WTC11 (cell line): Measurements from ENCODE around the gene FETUB. TPM values are rescaled to one million over a fixed set of nuclear protein-coding genes. Genes with fewer than 3 reads are reported as not detected.

Experiments used
- ATAC-seq: fragments of 200-7000 bp; cut with Tn5 transposase; 2 replicates; pipeline ENCODE4 v1.10.0; 2021; ENCODE audit warnings: mild to moderate bottlenecking, moderate library complexity
- CTCF ChIA-PET: fragments of 300-600 bp; sonication (Branson Sonifier 250); formaldehyde crosslinking; loops from one replicate; lab custom pipeline; 2021; ENCODE audit warnings: antibody characterized with exemption; lab: Charles Lee
- POLR2A ChIA-PET: fragments of 350-600 bp; sonication (Branson Sonifier 250); formaldehyde crosslinking; loops from one replicate; lab custom pipeline; 2021; ENCODE audit warnings: antibody characterized with exemption; lab: Charles Lee
- DNase-seq: peaks from one replicate; pipeline ENCODE4 v3.0.0; 2021; ENCODE audit warnings: low spot score
- H3K27ac Mint-ChIP-seq: 2 replicates; pipeline ENCODE4 v1.8.0; 2021; ENCODE audit warnings: mixed read lengths
- H3K27me3 Mint-ChIP-seq: 2 replicates; pipeline ENCODE4 v1.8.0; 2021; ENCODE audit warnings: low read depth, mild to moderate bottlenecking, moderate library complexity, mixed read lengths
- H3K36me3 Mint-ChIP-seq: 2 replicates; pipeline ENCODE4 v1.8.0; 2021; ENCODE audit warnings: mixed read lengths
- H3K4me1 Mint-ChIP-seq: 2 replicates; pipeline ENCODE4 v1.8.0; 2022; ENCODE audit warnings: mixed read lengths
- H3K4me3 Mint-ChIP-seq: 2 replicates; pipeline ENCODE4 v1.8.0; 2021; ENCODE audit warnings: mild to moderate bottlenecking, moderate library complexity, mixed read lengths
- H3K9me3 Mint-ChIP-seq: 2 replicates; pipeline ENCODE4 v1.8.0; 2021; ENCODE audit warnings: mixed read lengths
- ARID4B ChIP-seq: sonication (generic); formaldehyde crosslinking; IDR thresholded peaks from 2 replicates; pipeline ENCODE4 v1.8.0; 2023; ENCODE audit warnings: missing genetic modification reagents, mild to moderate bottlenecking, borderline replicate concordance
- ATF2 ChIP-seq: sonication (generic); formaldehyde crosslinking; IDR thresholded peaks from 2 replicates; pipeline ENCODE4 v1.8.1; 2022; ENCODE audit warnings: low read depth, missing genetic modification reagents, borderline replicate concordance
- CREB1 ChIP-seq: sonication (generic); formaldehyde crosslinking; IDR thresholded peaks from 2 replicates; pipeline ENCODE4 v1.8.0; 2023; ENCODE audit warnings: mild to moderate bottlenecking, missing genetic modification reagents
- CREM ChIP-seq: sonication (generic); formaldehyde crosslinking; IDR thresholded peaks from 2 replicates; pipeline ENCODE4 v1.8.1; 2022; ENCODE audit warnings: mild to moderate bottlenecking, missing genetic modification reagents, moderate library complexity
- FOXJ3 ChIP-seq: sonication (generic); formaldehyde crosslinking; IDR thresholded peaks from 2 replicates; pipeline ENCODE4 v1.9.0; 2021; ENCODE audit warnings: missing genetic modification reagents, mild to moderate bottlenecking, borderline replicate concordance
- GRHL2 ChIP-seq: fragments of 250-450 bp; sonication (Bioruptor Pico); IDR thresholded peaks from 2 replicates; pipeline ENCODE4 v1.8.0; 2022; ENCODE audit warnings: mild to moderate bottlenecking, moderate library complexity; ENCODE audit not compliant: insufficient replicate concordance, severe bottlenecking
- HMGA2 ChIP-seq: fragments of 250-450 bp; sonication (Bioruptor Pico); IDR thresholded peaks from 2 replicates; pipeline ENCODE4 v1.4.0; 2021; ENCODE audit warnings: mild to moderate bottlenecking, moderate library complexity
- MLX ChIP-seq: sonication (generic); formaldehyde crosslinking; IDR thresholded peaks from 2 replicates; pipeline ENCODE4 v1.8.1; 2023; ENCODE audit warnings: mild to moderate bottlenecking, missing genetic modification reagents, moderate library complexity
- MXD4 ChIP-seq: fragments of 250-450 bp; sonication (Bioruptor Pico); IDR thresholded peaks from 2 replicates; pipeline ENCODE4 v1.8.0; 2021; ENCODE audit warnings: mild to moderate bottlenecking, moderate library complexity, borderline replicate concordance
- RORB ChIP-seq: fragments of 250-450 bp; sonication (Bioruptor Pico); IDR thresholded peaks from 2 replicates; pipeline ENCODE4 v1.9.0; 2021; ENCODE audit warnings: mild to moderate bottlenecking
- ZBTB43 ChIP-seq: sonication (generic); formaldehyde crosslinking; IDR thresholded peaks from 2 replicates; pipeline ENCODE4 v1.8.1; 2023; ENCODE audit warnings: mild to moderate bottlenecking, missing genetic modification reagents
- ZMAT4 ChIP-seq: fragments of 250-450 bp; sonication (Bioruptor Pico); IDR thresholded peaks from 2 replicates; pipeline ENCODE4 v1.9.0; 2021; ENCODE audit warnings: mild to moderate bottlenecking
- ZNF416 ChIP-seq: fragments of 250-450 bp; sonication (Bioruptor Pico); IDR thresholded peaks from 2 replicates; pipeline ENCODE4 v1.9.0; 2021; ENCODE audit warnings: mild to moderate bottlenecking, inconsistent platforms
- ZNF671 ChIP-seq: fragments of 250-450 bp; sonication (Bioruptor Pico); IDR thresholded peaks from 2 replicates; pipeline ENCODE4 v1.8.0; 2021; ENCODE audit warnings: mild to moderate bottlenecking
- total RNA-seq: library from RNA; stranded (reverse); gene quantifications from 3 replicates; pipeline ENCODE4 v1.2.3, GENCODE V29; 2021
- TF ChIP-seq, protein P1 (sequence below): fragments of 250-450 bp; sonication (Bioruptor Pico); IDR thresholded peaks from 2 replicates; pipeline ENCODE4 v2.1.2; 2022; ENCODE audit warnings: mild to moderate bottlenecking, moderate library complexity
- TF ChIP-seq, protein P2 (sequence below): sonication (generic); formaldehyde crosslinking; IDR thresholded peaks from 2 replicates; pipeline ENCODE4 v1.8.0; 2022; ENCODE audit warnings: mild to moderate bottlenecking, missing genetic modification reagents

Gene FETUB
- total RNA-seq, 1 experiment from 2014 or later = not detected

GRCh38 chr3:186670155-186670554 lies 30.0 kb downstream of the FETUB start:
- ChIA-PET CTCF (no interaction called here), POLR2A (no interaction called here)
- ATAC-seq = no peak
- Mint-ChIP-seq H3K27ac (no peak overlapping the region), H3K9me3 (no peaks in the 10 kb centered on the region), H3K4me1 (peaks cover 16% of the 10 kb centered on the region), H3K27me3 (peaks cover 6% of the 10 kb centered on the region), H3K36me3 (no peaks in the 10 kb centered on the region), H3K4me3 (no peak overlapping the region)
- TF ChIP-seq ZNF671 (CRISPR knock-in tag) (no peak), MXD4 (CRISPR knock-in tag) (no peak), ZBTB43 (CRISPR knock-in tag) (no peak), CREB1 (CRISPR knock-in tag) (no peak), ARID4B (CRISPR knock-in tag) (no peak), CREM (CRISPR knock-in tag) (no peak), FOXJ3 (CRISPR knock-in tag) (no peak), ATF2 (CRISPR knock-in tag) (no peak)
- DNase-seq = no peak

- ChIA-PET CTCF (no interaction called here), POLR2A (no interaction called here)
- TF ChIP-seq ZNF416 (CRISPR knock-in tag) = no peak
- TF ChIP-seq RORB = no peak
- TF ChIP-seq, protein P1, sequence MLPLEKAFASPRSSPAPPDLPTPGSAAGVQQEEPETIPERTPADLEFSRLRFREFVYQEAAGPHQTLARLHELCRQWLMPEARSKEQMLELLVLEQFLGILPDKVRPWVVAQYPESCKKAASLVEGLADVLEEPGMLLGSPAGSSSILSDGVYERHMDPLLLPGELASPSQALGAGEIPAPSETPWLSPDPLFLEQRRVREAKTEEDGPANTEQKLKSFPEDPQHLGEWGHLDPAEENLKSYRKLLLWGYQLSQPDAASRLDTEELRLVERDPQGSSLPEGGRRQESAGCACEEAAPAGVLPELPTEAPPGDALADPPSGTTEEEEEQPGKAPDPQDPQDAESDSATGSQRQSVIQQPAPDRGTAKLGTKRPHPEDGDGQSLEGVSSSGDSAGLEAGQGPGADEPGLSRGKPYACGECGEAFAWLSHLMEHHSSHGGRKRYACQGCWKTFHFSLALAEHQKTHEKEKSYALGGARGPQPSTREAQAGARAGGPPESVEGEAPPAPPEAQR (CRISPR knock-in tag) = no peak
- TF ChIP-seq, protein P2, sequence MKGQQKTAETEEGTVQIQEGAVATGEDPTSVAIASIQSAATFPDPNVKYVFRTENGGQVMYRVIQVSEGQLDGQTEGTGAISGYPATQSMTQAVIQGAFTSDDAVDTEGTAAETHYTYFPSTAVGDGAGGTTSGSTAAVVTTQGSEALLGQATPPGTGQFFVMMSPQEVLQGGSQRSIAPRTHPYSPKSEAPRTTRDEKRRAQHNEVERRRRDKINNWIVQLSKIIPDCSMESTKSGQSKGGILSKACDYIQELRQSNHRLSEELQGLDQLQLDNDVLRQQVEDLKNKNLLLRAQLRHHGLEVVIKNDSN (CRISPR knock-in tag) = no peak
- peak; percentile 93; the same call in 1 of the 2 replicates for TF ChIP-seq HMGA2 (CRISPR knock-in tag)
- no peak for TF ChIP-seq GRHL2
- no peak for TF ChIP-seq ZMAT4 (CRISPR knock-in tag)
- TF ChIP-seq MLX (CRISPR knock-in tag) = no peak
- peaks cover 6% of the 10 kb centered on the region for H3K27me3 Mint-ChIP-seq
- ATAC-seq (no peak), DNase-seq (no peak)
- no peaks in the 10 kb centered on the region for H3K36me3 Mint-ChIP-seq
- no peak overlapping the region for H3K27ac Mint-ChIP-seq
- no peaks in the 10 kb centered on the region for H3K9me3 Mint-ChIP-seq
- H3K4me1 Mint-ChIP-seq = peaks cover 7% of the 10 kb centered on the region
- H3K4me3 Mint-ChIP-seq = no peak overlapping the region
These were observed 30.9 kb downstream of the FETUB start for GRCh38 chr3:186671051-186671450.
